ENCODE data around the gene HNRNPA3.
"Not testable (repeated sequence)": the region's sequence is repeated elsewhere in the genome, so short reads cannot be mapped to it uniquely, and the experiment has no call there.

HNRNPA3 gene

GRCh38 chr2:177188482-177189469, 23.8 kb upstream of the HNRNPA3 start:
- Histone ChIP-seq H3K9me3 (ENCODE audit: control insufficient read depth in 2 of 2, low read length in 2 of 2) (no peaks in the 10 kb centered on the region), H3K27me3 (ENCODE audit: control insufficient read depth in 2 of 2, insufficient read depth in 2 of 2, low read length in 2 of 2) (no peaks in the 10 kb centered on the region), H3K4me1 (ENCODE audit: control insufficient read depth in 2 of 2, insufficient read depth in 2 of 2, low read length in 2 of 2) (peaks cover 4 to 9% of the 10 kb centered on the region in 2 donors), H3K27ac (ENCODE audit: low read depth in 2 of 2, low read length in 2 of 2) (no peak overlapping the region), H3K9ac (ENCODE audit: low read depth in 1 of 2, low read length in 2 of 2) (no peak overlapping the region), H3K36me3 (ENCODE audit: control insufficient read depth in 2 of 2, insufficient read depth in 2 of 2, low read length in 2 of 2) (no peaks in the 10 kb centered on the region), H3K4me3 (ENCODE audit: low read length in 2 of 2) (no peak overlapping the region)

DNA sequence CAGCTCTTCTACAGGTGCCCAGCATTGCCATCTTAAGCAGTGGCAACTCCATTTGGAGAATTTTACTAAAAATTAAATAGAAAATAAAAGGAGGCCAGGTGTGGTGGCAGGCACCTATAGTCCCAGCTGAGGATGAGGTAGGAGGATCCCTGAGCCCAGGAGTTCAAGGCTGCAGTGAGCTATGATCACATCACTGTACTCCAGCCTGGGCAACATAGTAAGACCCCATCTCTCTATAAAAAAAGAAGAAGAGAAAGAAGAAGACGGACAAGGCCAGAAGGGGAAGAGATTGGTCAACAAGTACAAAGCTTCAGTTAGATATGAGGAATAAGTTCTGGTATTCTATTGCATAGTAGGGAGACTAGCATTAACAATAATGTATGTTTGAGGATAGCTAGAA, 21.7 kb upstream of the HNRNPA3 start:
- Histone ChIP-seq H3K27ac (ENCODE audit: low read depth in 2 of 2, low read length in 2 of 2) (no peak overlapping the region), H3K4me1 (ENCODE audit: control insufficient read depth in 2 of 2, insufficient read depth in 2 of 2, low read length in 2 of 2) (peaks cover 4 to 8% of the 10 kb centered on the region in 2 donors), H3K27me3 (ENCODE audit: control insufficient read depth in 2 of 2, insufficient read depth in 2 of 2, low read length in 2 of 2) (no peaks in the 10 kb centered on the region), H3K4me3 (ENCODE audit: low read length in 2 of 2) (no peak overlapping the region), H3K9me3 (ENCODE audit: control insufficient read depth in 2 of 2, low read length in 2 of 2) (no peaks in the 10 kb centered on the region), H3K9ac (ENCODE audit: low read depth in 1 of 2, low read length in 2 of 2) (no peak overlapping the region), H3K36me3 (ENCODE audit: control insufficient read depth in 2 of 2, insufficient read depth in 2 of 2, low read length in 2 of 2) (no peaks in the 10 kb centered on the region)

DNA sequence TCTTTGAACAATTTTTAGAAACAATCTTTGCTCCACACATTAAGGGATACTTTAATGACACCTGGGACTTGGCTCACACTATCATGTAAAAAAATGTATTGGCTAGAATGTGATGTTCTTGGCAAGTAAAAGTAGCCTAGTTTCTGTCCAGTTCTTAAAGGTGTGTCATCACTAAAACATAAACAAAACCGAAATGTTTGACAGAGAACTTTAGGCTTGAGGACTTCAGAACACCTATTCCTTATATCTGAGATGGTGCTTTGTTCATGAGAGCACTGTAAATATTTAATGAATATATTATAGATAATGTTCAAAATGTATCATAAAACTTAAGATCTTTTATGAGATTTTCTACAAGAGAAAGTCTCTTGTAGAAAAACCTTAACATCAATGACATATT, 19.8 kb upstream of the HNRNPA3 start:
- no peak overlapping the region for H3K27ac ChIP-seq (ENCODE audit: low read depth in 2 of 2, low read length in 2 of 2)
- H3K36me3 ChIP-seq (ENCODE audit: control insufficient read depth in 2 of 2, insufficient read depth in 2 of 2, low read length in 2 of 2) = no peaks in the 10 kb centered on the region

GRCh38 chr2:177193240-177193639, 19.4 kb upstream of the HNRNPA3 start:
- H3K36me3 ChIP-seq (ENCODE audit: control insufficient read depth in 2 of 2, insufficient read depth in 2 of 2, low read length in 2 of 2) = no peaks in the 10 kb centered on the region
- no peaks in the 10 kb centered on the region for H3K4me1 ChIP-seq (ENCODE audit: control insufficient read depth in 2 of 2, insufficient read depth in 2 of 2, low read length in 2 of 2)
- no peak overlapping the region for H3K27ac ChIP-seq (ENCODE audit: low read depth in 2 of 2, low read length in 2 of 2)
- no peak overlapping the region for H3K4me3 ChIP-seq (ENCODE audit: low read length in 2 of 2)
- H3K9ac ChIP-seq (ENCODE audit: low read depth in 1 of 2, low read length in 2 of 2) = no peak overlapping the region
- H3K9me3 ChIP-seq (ENCODE audit: control insufficient read depth in 2 of 2, low read length in 2 of 2) = no peaks in the 10 kb centered on the region
- H3K27me3 ChIP-seq (ENCODE audit: control insufficient read depth in 2 of 2, insufficient read depth in 2 of 2, low read length in 2 of 2) = no peaks in the 10 kb centered on the region

More for the DNA sequence above, 19.8 kb upstream of the HNRNPA3 start:
- Histone ChIP-seq H3K27me3 (ENCODE audit: control insufficient read depth in 2 of 2, insufficient read depth in 2 of 2, low read length in 2 of 2) (no peaks in the 10 kb centered on the region), H3K9me3 (ENCODE audit: control insufficient read depth in 2 of 2, low read length in 2 of 2) (no peaks in the 10 kb centered on the region), H3K4me1 (ENCODE audit: control insufficient read depth in 2 of 2, insufficient read depth in 2 of 2, low read length in 2 of 2) (peaks cover 2 to 3% of the 10 kb centered on the region in 2 donors), H3K4me3 (ENCODE audit: low read length in 2 of 2) (no peak overlapping the region), H3K9ac (ENCODE audit: low read depth in 1 of 2, low read length in 2 of 2) (no peak overlapping the region)

- H3K36me3 ChIP-seq (ENCODE audit: control insufficient read depth in 2 of 2, insufficient read depth in 2 of 2, low read length in 2 of 2) = no peaks in the 10 kb centered on the region
- no peak overlapping the region for H3K9ac ChIP-seq (ENCODE audit: low read depth in 1 of 2, low read length in 2 of 2)
- H3K4me1 ChIP-seq (ENCODE audit: control insufficient read depth in 2 of 2, insufficient read depth in 2 of 2, low read length in 2 of 2) = no peaks in the 10 kb centered on the region
- no peaks in the 10 kb centered on the region for H3K27me3 ChIP-seq (ENCODE audit: control insufficient read depth in 2 of 2, insufficient read depth in 2 of 2, low read length in 2 of 2)
- H3K27ac ChIP-seq (ENCODE audit: low read depth in 2 of 2, low read length in 2 of 2) = no peak overlapping the region
- H3K4me3 ChIP-seq (ENCODE audit: low read length in 2 of 2) = no peak overlapping the region
- H3K9me3 ChIP-seq (ENCODE audit: control insufficient read depth in 2 of 2, low read length in 2 of 2) = no peaks in the 10 kb centered on the region
Measured at GRCh38 chr2:177195194-177195593, 17.4 kb upstream of the HNRNPA3 start.

GRCh38 chr2:177200419-177200818, 12.2 kb upstream of the HNRNPA3 start:
- not testable (repeated sequence) for H3K27ac ChIP-seq (ENCODE audit: low read depth in 2 of 2, low read length in 2 of 2); H3K9me3 ChIP-seq (ENCODE audit: control insufficient read depth in 2 of 2, low read length in 2 of 2); H3K36me3 ChIP-seq (ENCODE audit: control insufficient read depth in 2 of 2, insufficient read depth in 2 of 2, low read length in 2 of 2); H3K4me3 ChIP-seq (ENCODE audit: low read length in 2 of 2); H3K9ac ChIP-seq (ENCODE audit: low read depth in 1 of 2, low read length in 2 of 2); H3K4me1 ChIP-seq (ENCODE audit: control insufficient read depth in 2 of 2, insufficient read depth in 2 of 2, low read length in 2 of 2); H3K27me3 ChIP-seq (ENCODE audit: control insufficient read depth in 2 of 2, insufficient read depth in 2 of 2, low read length in 2 of 2)

- Histone ChIP-seq H3K9me3 (ENCODE audit: control insufficient read depth in 2 of 2, low read length in 2 of 2) (no peaks in the 10 kb centered on the region), H3K9ac (ENCODE audit: low read depth in 1 of 2, low read length in 2 of 2) (no peak overlapping the region), H3K4me1 (ENCODE audit: control insufficient read depth in 2 of 2, insufficient read depth in 2 of 2, low read length in 2 of 2) (no peaks in the 10 kb centered on the region), H3K4me3 (ENCODE audit: low read length in 2 of 2) (no peak overlapping the region), H3K36me3 (ENCODE audit: control insufficient read depth in 2 of 2, insufficient read depth in 2 of 2, low read length in 2 of 2) (no peaks in the 10 kb centered on the region), H3K27ac (ENCODE audit: low read depth in 2 of 2, low read length in 2 of 2) (no peak overlapping the region), H3K27me3 (ENCODE audit: control insufficient read depth in 2 of 2, insufficient read depth in 2 of 2, low read length in 2 of 2) (no peaks in the 10 kb centered on the region)
Measured at GRCh38 chr2:177201919-177202346, 10.7 kb upstream of the HNRNPA3 start.

DNA sequence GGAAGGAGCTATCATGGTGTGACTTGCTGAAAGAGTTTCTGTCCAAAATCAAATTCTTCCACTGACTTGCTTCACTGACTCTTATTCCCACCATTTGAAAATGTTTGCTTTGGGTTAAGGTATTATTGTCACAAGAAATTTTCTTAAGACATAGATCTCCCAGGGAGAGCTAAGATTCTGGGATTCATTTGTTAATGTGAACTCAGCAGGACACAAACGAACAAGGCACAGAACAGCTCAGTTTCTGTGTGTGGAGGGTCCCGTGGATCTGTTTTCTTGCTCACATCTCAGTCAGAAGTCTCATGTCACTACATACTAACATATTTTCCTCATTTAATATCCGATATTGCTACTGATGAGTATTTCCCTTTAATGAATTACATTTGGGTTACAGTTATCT, 8.2 kb upstream of the HNRNPA3 start:
- no peak overlapping the region for H3K9ac ChIP-seq (ENCODE audit: low read depth in 1 of 2, low read length in 2 of 2)
- H3K9me3 ChIP-seq (ENCODE audit: control insufficient read depth in 2 of 2, low read length in 2 of 2) = no peaks in the 10 kb centered on the region

DNA sequence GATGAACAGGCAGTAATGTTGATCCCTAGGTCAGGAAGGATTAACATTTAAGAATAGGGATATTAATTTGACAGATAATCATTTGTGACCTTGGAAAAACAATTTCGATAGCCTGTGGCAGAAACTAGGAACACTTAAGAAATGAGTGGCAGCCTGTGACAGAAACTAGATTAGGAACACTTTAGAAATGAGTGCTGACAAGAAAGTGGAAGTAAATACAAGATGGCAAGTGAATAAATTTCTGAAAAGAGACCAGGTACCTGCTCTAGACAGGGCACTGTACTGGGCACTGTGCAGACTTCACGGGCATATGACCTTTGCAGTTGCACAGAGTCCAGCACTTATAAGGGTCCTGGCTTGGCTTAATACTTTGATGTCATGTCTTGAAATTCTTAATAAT, 5.5 kb upstream of the HNRNPA3 start:
- H3K9me3 ChIP-seq (ENCODE audit: control insufficient read depth in 2 of 2, low read length in 2 of 2) = no peaks in the 10 kb centered on the region
- H3K27me3 ChIP-seq (ENCODE audit: control insufficient read depth in 2 of 2, insufficient read depth in 2 of 2, low read length in 2 of 2) = no peaks in the 10 kb centered on the region
- no peak overlapping the region for H3K4me3 ChIP-seq (ENCODE audit: low read length in 2 of 2)
- no peak overlapping the region for H3K9ac ChIP-seq (ENCODE audit: low read depth in 1 of 2, low read length in 2 of 2)
- no peak overlapping the region for H3K27ac ChIP-seq (ENCODE audit: low read depth in 2 of 2, low read length in 2 of 2)
- H3K4me1 ChIP-seq (ENCODE audit: control insufficient read depth in 2 of 2, insufficient read depth in 2 of 2, low read length in 2 of 2) = peaks cover 9 to 12% of the 10 kb centered on the region in 2 donors
- no peaks in the 10 kb centered on the region for H3K36me3 ChIP-seq (ENCODE audit: control insufficient read depth in 2 of 2, insufficient read depth in 2 of 2, low read length in 2 of 2)

More for the DNA sequence above, 8.2 kb upstream of the HNRNPA3 start:
- no peaks in the 10 kb centered on the region for H3K36me3 ChIP-seq (ENCODE audit: control insufficient read depth in 2 of 2, insufficient read depth in 2 of 2, low read length in 2 of 2)
- H3K4me3 ChIP-seq (ENCODE audit: low read length in 2 of 2) = no peak overlapping the region
- H3K27ac ChIP-seq (ENCODE audit: low read depth in 2 of 2, low read length in 2 of 2) = no peak overlapping the region
- H3K27me3 ChIP-seq (ENCODE audit: control insufficient read depth in 2 of 2, insufficient read depth in 2 of 2, low read length in 2 of 2) = no peaks in the 10 kb centered on the region
- no peaks in the 10 kb centered on the region for H3K4me1 ChIP-seq (ENCODE audit: control insufficient read depth in 2 of 2, insufficient read depth in 2 of 2, low read length in 2 of 2)

DNA sequence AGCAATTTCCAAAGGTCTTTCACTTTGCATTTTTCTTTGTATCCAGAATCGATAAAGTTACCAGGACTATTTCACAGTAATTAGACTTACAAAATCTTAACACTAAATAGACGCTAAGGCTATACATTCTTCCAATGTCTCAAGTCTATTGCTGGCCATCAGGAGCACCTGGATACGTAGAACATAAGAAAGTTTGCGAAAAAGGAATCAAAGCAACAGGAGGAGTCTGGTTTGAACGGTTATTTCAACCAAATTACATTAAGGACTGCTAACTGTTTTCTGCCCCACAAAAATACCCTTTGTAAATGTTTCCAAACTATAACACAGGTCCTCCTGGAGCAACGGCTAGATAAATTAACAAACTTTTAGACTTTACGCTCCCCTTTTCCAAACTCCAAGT, 1.4 kb upstream of the HNRNPA3 start:
- Histone ChIP-seq H3K27me3 (ENCODE audit: control insufficient read depth in 2 of 2, insufficient read depth in 2 of 2, low read length in 2 of 2) (no peaks in the 10 kb centered on the region), H3K27ac (ENCODE audit: low read depth in 2 of 2, low read length in 2 of 2) (peak overlapping the region; percentile 99), H3K9ac (ENCODE audit: low read depth in 1 of 2, low read length in 2 of 2) (peak overlapping the region; percentile 76 to 94), H3K36me3 (ENCODE audit: control insufficient read depth in 2 of 2, insufficient read depth in 2 of 2, low read length in 2 of 2) (peaks cover 3 to 7% of the 10 kb centered on the region in 2 donors), H3K4me1 (ENCODE audit: control insufficient read depth in 2 of 2, insufficient read depth in 2 of 2, low read length in 2 of 2) (peaks cover 17 to 29% of the 10 kb centered on the region in 2 donors), H3K9me3 (ENCODE audit: control insufficient read depth in 2 of 2, low read length in 2 of 2) (no peaks in the 10 kb centered on the region), H3K4me3 (ENCODE audit: low read length in 2 of 2) (peak overlapping the region; percentile 72 to 78)
